ENCODE measurements around the gene RAB11FIP3.

RAB11FIP3 gene

DNA sequence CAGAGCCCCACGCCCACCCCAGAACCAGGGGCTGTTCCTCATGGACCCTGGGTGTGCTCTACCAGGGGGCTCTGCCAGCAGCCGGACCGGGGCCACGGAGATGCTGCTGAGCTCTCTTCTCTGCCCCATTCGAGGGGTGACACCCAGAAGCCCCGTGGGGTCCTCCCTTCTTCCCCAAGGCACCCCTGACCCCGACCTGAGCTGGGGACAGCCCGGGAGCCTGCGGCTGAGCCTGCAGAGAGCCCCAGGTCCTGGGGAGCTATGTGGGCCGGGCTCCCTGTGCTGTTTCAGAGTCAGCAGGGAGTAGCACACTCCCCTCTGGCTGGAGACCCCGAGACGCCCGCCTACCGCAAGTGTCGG lies 133.6 kb downstream of the RAB11FIP3 start:
- TF ChIP-seq, protein P1, sequence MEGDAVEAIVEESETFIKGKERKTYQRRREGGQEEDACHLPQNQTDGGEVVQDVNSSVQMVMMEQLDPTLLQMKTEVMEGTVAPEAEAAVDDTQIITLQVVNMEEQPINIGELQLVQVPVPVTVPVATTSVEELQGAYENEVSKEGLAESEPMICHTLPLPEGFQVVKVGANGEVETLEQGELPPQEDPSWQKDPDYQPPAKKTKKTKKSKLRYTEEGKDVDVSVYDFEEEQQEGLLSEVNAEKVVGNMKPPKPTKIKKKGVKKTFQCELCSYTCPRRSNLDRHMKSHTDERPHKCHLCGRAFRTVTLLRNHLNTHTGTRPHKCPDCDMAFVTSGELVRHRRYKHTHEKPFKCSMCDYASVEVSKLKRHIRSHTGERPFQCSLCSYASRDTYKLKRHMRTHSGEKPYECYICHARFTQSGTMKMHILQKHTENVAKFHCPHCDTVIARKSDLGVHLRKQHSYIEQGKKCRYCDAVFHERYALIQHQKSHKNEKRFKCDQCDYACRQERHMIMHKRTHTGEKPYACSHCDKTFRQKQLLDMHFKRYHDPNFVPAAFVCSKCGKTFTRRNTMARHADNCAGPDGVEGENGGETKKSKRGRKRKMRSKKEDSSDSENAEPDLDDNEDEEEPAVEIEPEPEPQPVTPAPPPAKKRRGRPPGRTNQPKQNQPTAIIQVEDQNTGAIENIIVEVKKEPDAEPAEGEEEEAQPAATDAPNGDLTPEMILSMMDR (IDR thresholded peaks at IDR 0.05; ENCODE audit: borderline replicate concordance, insufficient read depth, low read depth, low read length), result no peak

DNA sequence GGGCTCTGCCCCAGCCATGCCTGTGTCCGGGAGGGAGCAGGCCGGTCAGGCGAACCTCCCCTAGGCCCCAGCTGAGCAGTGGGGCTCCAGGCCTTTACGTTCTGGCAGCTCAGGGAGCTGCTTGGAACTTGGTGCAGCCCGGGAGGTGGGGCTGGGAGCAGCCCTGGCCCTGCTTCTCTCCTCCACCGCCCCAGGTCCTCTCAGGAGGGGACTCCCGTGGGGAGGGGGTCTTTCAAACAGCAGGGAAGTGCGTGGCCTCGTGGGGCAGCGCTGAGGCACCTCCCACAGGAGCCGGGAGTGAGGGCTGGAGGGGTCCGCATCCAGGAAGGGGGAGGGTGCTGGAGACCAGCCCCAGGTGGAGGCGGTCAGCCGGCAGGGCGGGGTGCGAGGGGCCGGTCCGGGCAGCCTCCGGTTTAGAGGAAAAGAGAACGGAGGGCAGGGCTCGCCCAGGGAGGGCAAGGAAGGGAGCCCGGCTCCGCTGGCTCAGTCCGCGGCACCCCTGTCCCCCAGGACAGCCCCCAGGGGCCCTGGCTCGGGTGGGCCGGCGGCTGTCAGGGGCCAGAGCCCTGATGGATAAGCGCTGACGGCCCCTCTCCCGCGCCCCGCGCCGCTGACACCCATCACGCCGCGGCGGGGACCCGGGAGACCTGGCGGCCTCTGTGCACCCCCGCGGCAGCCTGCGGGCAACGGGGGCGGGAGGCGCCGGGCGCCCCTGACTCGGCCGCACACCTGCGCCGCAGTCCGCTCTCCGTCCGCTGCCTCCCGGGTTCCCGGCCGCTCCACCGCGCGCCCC lies 134.2 kb downstream of the RAB11FIP3 start:
- no peak overlapping the region for H3K4me3 ChIP-seq (ENCODE audit: low read depth, low read length)
- TF ChIP-seq, protein P1 (IDR thresholded peaks at IDR 0.05; ENCODE audit: borderline replicate concordance, insufficient read depth, low read depth, low read length), result no peak

More for the DNA sequence above, 133.6 kb downstream of the RAB11FIP3 start:
- no peak overlapping the region for H3K4me3 ChIP-seq (ENCODE audit: low read depth, low read length)

DNA sequence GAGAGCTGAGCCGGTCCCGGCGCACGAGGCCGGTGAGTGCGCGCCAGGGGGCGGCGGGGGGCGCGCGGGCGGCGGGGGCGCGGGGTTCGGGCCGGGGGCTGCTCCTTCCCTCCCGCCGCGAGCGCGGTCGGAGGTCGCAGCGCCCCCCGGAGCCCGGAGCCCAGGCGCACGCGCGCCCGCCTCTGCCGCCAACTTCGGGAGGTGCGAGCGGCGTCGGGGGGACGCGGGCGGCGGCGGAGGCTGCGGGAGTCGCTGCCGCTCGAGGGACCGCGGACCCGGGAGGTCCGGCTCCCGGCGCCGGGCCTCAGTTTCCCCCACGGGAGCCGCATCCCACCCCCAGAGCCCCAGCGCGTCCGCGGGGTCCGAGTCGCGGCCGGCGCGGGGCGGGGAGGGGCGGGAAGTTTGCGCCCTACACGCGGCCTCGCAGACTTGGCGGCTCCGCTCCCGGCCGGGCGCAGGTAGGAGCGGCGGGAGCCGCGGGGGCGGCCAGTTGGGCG lies 134.8 kb downstream of the RAB11FIP3 start, which contains the start of gene PRR35:
Gene PRR35, plus strand, starts transcription at position 191 of the 497 bp plus-strand sequence. CDS start 2,901 bp downstream, outside the sequence.
- TF ChIP-seq, protein P1 (IDR thresholded peaks at IDR 0.05; ENCODE audit: borderline replicate concordance, insufficient read depth, low read depth, low read length), result no peak
- H3K4me3 ChIP-seq (ENCODE audit: low read depth, low read length), result no peak within 1 kb of the TSS

DNA sequence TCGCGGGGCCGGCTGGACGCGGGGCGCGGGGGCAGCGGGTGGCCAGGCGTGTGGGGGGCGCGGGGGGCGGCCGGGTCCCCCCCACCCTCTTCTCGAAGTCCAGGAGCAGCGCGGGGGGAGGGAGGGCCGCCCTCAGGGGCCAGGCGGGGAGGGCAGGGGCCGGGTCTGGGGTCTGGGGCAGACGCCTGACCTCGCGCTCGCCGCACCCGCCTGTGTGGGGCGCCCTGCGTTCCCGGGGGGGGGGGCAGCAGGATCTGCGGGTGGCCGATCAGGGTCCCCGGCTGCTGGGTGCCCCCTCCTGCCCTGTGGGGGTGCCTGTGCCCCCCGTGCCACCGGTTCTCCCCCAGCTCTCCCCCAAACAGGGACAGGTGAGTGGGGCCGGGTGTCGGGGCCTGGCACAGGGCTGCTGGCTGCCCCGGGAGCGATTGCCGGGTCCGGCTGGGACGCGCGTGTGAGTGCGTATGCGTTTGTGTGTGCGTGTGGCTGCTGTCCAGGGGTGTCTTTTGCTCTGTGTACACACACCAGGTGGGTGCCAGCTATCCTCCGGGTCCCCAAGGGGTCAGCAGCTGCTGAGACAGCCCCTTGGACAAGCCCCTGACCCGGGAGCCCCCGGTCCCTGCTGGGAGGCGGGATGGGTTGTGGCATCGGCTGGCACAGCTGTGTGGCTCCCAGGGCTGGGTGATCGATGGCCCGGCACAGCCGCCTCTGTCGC lies 135.4 kb downstream of the RAB11FIP3 start:
- no peak overlapping the region for H3K4me3 ChIP-seq (ENCODE audit: low read depth, low read length)
- TF ChIP-seq, protein P1 (IDR thresholded peaks at IDR 0.05; ENCODE audit: borderline replicate concordance, insufficient read depth, low read depth, low read length), result no peak

DNA sequence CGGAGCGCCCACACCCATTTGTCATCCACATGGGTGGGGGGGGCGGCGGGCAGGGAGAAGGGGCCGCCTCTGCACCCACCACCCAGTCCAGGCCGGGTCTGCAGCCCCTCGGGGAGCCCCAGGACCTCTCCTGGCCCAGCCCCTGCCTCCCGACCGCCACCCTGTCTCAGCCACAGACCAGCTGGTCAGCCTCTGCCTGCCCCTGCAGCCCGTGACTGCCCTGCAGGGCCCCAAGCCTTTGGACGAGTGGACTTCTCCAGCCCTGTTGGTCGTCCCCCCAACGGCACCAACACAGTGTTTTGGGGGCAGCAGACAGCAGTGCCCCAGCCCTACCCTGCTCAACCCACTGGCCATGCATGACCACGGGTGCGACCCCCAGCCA lies 136.0 kb downstream of the RAB11FIP3 start:
- TF ChIP-seq, protein P1 (IDR thresholded peaks at IDR 0.05; ENCODE audit: borderline replicate concordance, insufficient read depth, low read depth, low read length), result no peak
- H3K4me3 ChIP-seq (ENCODE audit: low read depth, low read length), result no peak overlapping the region

DNA sequence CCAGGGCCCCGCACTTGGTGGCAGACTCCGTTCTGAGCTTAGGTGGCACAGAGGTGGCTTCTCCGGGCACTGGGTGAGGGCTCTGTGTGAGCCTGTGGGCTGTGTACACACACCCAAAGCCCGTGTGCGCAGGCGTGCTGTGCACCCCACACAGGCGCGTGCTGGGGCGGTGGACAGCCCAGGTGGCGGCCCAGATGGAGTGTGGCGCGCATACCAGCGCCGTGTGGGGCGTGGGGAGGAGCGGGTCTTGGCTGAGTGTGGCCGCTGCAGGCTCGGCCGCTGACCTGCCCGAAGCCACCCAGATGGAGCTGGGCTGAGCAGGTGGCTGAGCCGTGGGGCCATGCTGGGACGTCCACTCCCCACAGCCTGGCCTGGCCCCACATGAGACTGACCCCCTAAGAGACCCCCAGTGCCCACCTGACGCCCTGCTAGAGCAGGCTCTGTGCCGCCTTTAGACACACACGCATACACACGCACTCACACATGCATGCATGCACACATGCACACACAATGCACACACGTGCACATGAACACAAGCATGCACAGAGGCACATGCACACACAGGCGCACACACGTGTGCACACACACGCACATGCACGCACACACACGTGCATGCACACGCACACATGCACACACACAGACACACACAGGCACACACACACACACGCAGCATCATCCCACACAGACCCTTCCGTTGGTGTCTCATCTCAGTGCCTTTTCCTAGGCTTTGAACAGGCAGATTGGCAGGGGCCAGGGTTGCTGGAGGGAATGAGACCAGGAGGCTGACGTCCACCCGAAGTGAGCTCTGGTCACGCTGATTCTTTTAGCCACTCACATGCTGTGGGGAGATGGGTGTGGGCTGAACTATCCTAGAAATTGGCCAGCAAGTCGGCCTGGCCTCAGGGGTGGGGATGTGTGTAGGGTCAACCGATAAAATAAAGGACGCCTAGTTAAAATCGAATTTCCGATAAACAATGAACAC lies 136.8 kb downstream of the RAB11FIP3 start:
- H3K4me3 ChIP-seq (ENCODE audit: low read depth, low read length), result no peak overlapping the region
- TF ChIP-seq, protein P1 (IDR thresholded peaks at IDR 0.05; ENCODE audit: borderline replicate concordance, insufficient read depth, low read depth, low read length), result no peak
